ENCODE measurements around the gene DENND4C. TPM values are rescaled to one million over a fixed set of nuclear protein-coding genes. Genes with fewer than 3 reads are reported as not detected.

The DENND4C gene
- total RNA-seq, 6 experiments from 2014 or later, result 16.5 to 20.6 (median 19.3) TPM

GRCh38 chr9:19199012-19199411 lies 31.5 kb upstream of the DENND4C start:
- peaks cover 7% of the 10 kb centered on the region; the same call in 1 of the 2 replicates for H3K4me1 Mint-ChIP-seq (ENCODE audit: low read depth)
- H3K27me3 Mint-ChIP-seq (ENCODE audit: insufficient read depth), result peaks cover 12% of the 10 kb centered on the region
- no peak for TF ChIP-seq CTCF (IDR thresholded peaks at IDR 0.05)
- no peaks in the 10 kb centered on the region for H3K36me3 Mint-ChIP-seq (ENCODE audit: low read depth)
- no peaks in the 10 kb centered on the region for H3K9me3 Mint-ChIP-seq
- no peak overlapping the region for H3K27ac Mint-ChIP-seq
- DNase-seq, result no peak
- no peak overlapping the region for H3K4me3 Mint-ChIP-seq

GRCh38 chr9:19200229-19200628 lies 30.3 kb upstream of the DENND4C start:
- TF ChIP-seq CTCF (IDR thresholded peaks at IDR 0.05), result no peak
- Mint-ChIP-seq H3K9me3 (no peaks in the 10 kb centered on the region), H3K4me3 (no peak overlapping the region), H3K36me3 (ENCODE audit: low read depth) (no peaks in the 10 kb centered on the region), H3K27me3 (ENCODE audit: insufficient read depth) (peaks cover 10% of the 10 kb centered on the region), H3K27ac (no peak overlapping the region), H3K4me1 (ENCODE audit: low read depth) (peaks cover 7% of the 10 kb centered on the region; the same call in 1 of the 2 replicates)
- DNase-seq, result no peak

- Mint-ChIP-seq H3K9me3 (no peaks in the 10 kb centered on the region), H3K4me1 (ENCODE audit: low read depth) (peaks cover 7% of the 10 kb centered on the region; the same call in 1 of the 2 replicates), H3K27me3 (ENCODE audit: insufficient read depth) (peaks cover 10% of the 10 kb centered on the region), H3K36me3 (ENCODE audit: low read depth) (no peaks in the 10 kb centered on the region), H3K27ac (no peak overlapping the region), H3K4me3 (no peak overlapping the region)
- TF ChIP-seq CTCF (IDR thresholded peaks at IDR 0.05), result no peak
- DNase-seq, result no peak
Observed at GRCh38 chr9:19201899-19202891, 28.3 kb upstream of the DENND4C start.

GRCh38 chr9:19203058-19203457 lies 27.4 kb upstream of the DENND4C start:
- TF ChIP-seq CTCF (IDR thresholded peaks at IDR 0.05), result no peak
- H3K4me1 Mint-ChIP-seq (ENCODE audit: low read depth), result peaks cover 7% of the 10 kb centered on the region; the same call in 1 of the 2 replicates
- no peaks in the 10 kb centered on the region for H3K36me3 Mint-ChIP-seq (ENCODE audit: low read depth)
- H3K27me3 Mint-ChIP-seq (ENCODE audit: insufficient read depth), result peaks cover 10% of the 10 kb centered on the region
- H3K27ac Mint-ChIP-seq, result no peak overlapping the region
- DNase-seq, result no peak
- H3K9me3 Mint-ChIP-seq, result no peaks in the 10 kb centered on the region
- no peak overlapping the region for H3K4me3 Mint-ChIP-seq

GRCh38 chr9:19208653-19209052 lies 21.8 kb upstream of the DENND4C start:
- H3K9me3 Mint-ChIP-seq, result no peaks in the 10 kb centered on the region
- TF ChIP-seq CTCF (IDR thresholded peaks at IDR 0.05), result no peak
- no peak for DNase-seq
- no peak overlapping the region for H3K27ac Mint-ChIP-seq
- H3K36me3 Mint-ChIP-seq (ENCODE audit: low read depth), result no peaks in the 10 kb centered on the region
- H3K4me3 Mint-ChIP-seq, result no peak overlapping the region
- no peaks in the 10 kb centered on the region for H3K4me1 Mint-ChIP-seq (ENCODE audit: low read depth)
- peaks cover 7% of the 10 kb centered on the region for H3K27me3 Mint-ChIP-seq (ENCODE audit: insufficient read depth)

Data from HFFc6 (cell line).